T-cell (primary cell): ENCODE measurements around the gene C19orf47. TPM values are rescaled to one million over a fixed set of nuclear protein-coding genes. Genes with fewer than 3 reads are reported as not detected.

ENCODE experiments used
- ATAC-seq, 4 experiments: fragments of 200-7000 bp in 3 of 4; fragments of 150-1000 bp in 1 of 4; cut with Tn5 transposase; replicated peaks in 1 of 4; 1 replicate in 3 of 4; 2 replicates in 1 of 4; pipeline ENCODE4 v1.10.0; 2021; ENCODE audit warnings: moderate library complexity in 3 of 4, mild to moderate bottlenecking in 2 of 4, moderate number of reproducible peaks in 1 of 4
- CTCF ChIA-PET, 2 donors: fragments of 300-600 bp; sonication (Branson Sonifier 250); formaldehyde crosslinking; loops; one replicate each; lab custom pipeline; 2022; ENCODE audit warnings: antibody characterized with exemption in 2 of 2; lab: Charles Lee
- POLR2A ChIA-PET, 2 donors: fragments of 300-600 bp; sonication (Branson Sonifier 250); formaldehyde crosslinking; loops; one replicate each; lab custom pipeline; 2022; ENCODE audit warnings: antibody characterized with exemption in 2 of 2; lab: Charles Lee
- DNase-seq, 35 experiments: peaks; one replicate each; pipeline versions ENCODE4 v3.0.0 to v3.0.0-alpha.2; 2013 to 2023
- H3K27ac ChIP-seq: one replicate; pipeline ENCODE4 v1.5.1; 2013; ENCODE audit warnings: low read length
- H3K27me3 ChIP-seq, 2 experiments: replicated peaks in 1 of 2; 1 replicate in 1 of 2; 2 replicates in 1 of 2; pipeline versions ENCODE4 v1.6.1 to v1.7.0; 2013; ENCODE audit warnings: low read length in 1 of 2, mixed read lengths in 1 of 2; ENCODE audit not compliant: control insufficient read depth in 2 of 2, insufficient read depth in 2 of 2; ENCODE audit errors: extremely low read depth in 1 of 2
- H3K36me3 ChIP-seq, 2 donors: 1 replicate in 1 of 2; 2 replicates in 1 of 2; pipeline versions ENCODE4 v1.6.1 to v1.7.0; 2013; ENCODE audit warnings: low read length in 1 of 2; ENCODE audit not compliant: control insufficient read depth in 2 of 2, insufficient read depth in 1 of 2; ENCODE audit errors: extremely low read depth in 1 of 2
- H3K4me1 ChIP-seq, 2 experiments: 1 replicate in 1 of 2; 2 replicates in 1 of 2; pipeline versions ENCODE4 v1.6.1 to v1.7.0; 2013; ENCODE audit warnings: low read length in 2 of 2, mixed read lengths in 1 of 2; ENCODE audit not compliant: insufficient read depth in 2 of 2, control insufficient read depth in 1 of 2; ENCODE audit errors: extremely low read depth in 1 of 2
- H3K4me3 ChIP-seq, 2 donors: 1 replicate in 1 of 2; 2 replicates in 1 of 2; pipeline versions ENCODE4 v1.5.1 to v1.7.0; 2013; ENCODE audit warnings: mild to moderate bottlenecking in 2 of 2, low read length in 1 of 2, moderate library complexity in 1 of 2; ENCODE audit not compliant: control insufficient read depth in 1 of 2; ENCODE audit errors: extremely low read depth in 1 of 2
- H3K9me3 ChIP-seq: 2 replicates; pipeline ENCODE4 v1.7.0; 2013
- H3K27ac Mint-ChIP-seq, 2 donors: one replicate each; pipeline ENCODE4 v1.8.0; 2020 to 2021; ENCODE audit warnings: mild to moderate bottlenecking in 2 of 2, mixed read lengths in 2 of 2
- H3K27me3 Mint-ChIP-seq, 2 donors: one replicate each; pipeline ENCODE4 v1.8.0; 2021 to 2022; ENCODE audit warnings: mixed read lengths in 2 of 2
- H3K36me3 Mint-ChIP-seq: one replicate; pipeline ENCODE4 v1.8.0; 2021; ENCODE audit warnings: mixed read lengths
- H3K4me1 Mint-ChIP-seq, 3 donors: one replicate each; pipeline ENCODE4 v1.8.0; 2020 to 2022; ENCODE audit warnings: mixed read lengths in 3 of 3, mild to moderate bottlenecking in 1 of 3
- H3K4me3 Mint-ChIP-seq, 3 donors: one replicate each; pipeline ENCODE4 v1.8.0; 2020 to 2022; ENCODE audit warnings: mild to moderate bottlenecking in 3 of 3, mixed read lengths in 3 of 3, moderate library complexity in 3 of 3
- H3K9me3 Mint-ChIP-seq, 3 donors: one replicate each; pipeline ENCODE4 v1.8.0; 2020 to 2022; ENCODE audit warnings: mixed read lengths in 3 of 3
- WGBS: methylation state at CpG from one replicate; pipeline ENCODE4 v1.1.5; 2013; ENCODE audit warnings: missing lambda C conversion rate; ENCODE audit not compliant: insufficient coverage; 5-methylcytosine and 5-hydroxymethylcytosine counted together
- total RNA-seq, 35 experiments: library from RNA in 6 of 35; stranded (reverse) in 6 of 35; fragments of 120-200 nt in 1 of 35; gene quantifications; one replicate each; pipeline versions ENCODE4 v1.2.1 to v1.2.4 and lab custom pipeline; 2013 to 2026

The C19orf47 gene
- total RNA-seq, 5 donors from 2014 or later (not counting 1 experiment from before 2014, with no cell fraction given): 12.4 to 14.8 (median 14.5) TPM

GRCh38 chr19:40317338-40317737 lies 30.9 kb downstream of the C19orf47 start:
- Mint-ChIP-seq H3K4me1 (no peaks in the 10 kb centered on the region), H3K4me3 (no peak overlapping the region), H3K27ac (no peak overlapping the region), H3K9me3 (no peaks in the 10 kb centered on the region), H3K36me3 (peaks cover 15% of the 10 kb centered on the region), H3K27me3 (no peaks in the 10 kb centered on the region)
- POLR2A ChIA-PET: no interaction called here
- DNase-seq (no peak), ATAC-seq (no peak)
- Histone ChIP-seq H3K27ac (no peak overlapping the region), H3K4me1 (no peaks in the 10 kb centered on the region), H3K36me3 (peaks cover 7 to 24% of the 10 kb centered on the region in 2 donors), H3K9me3 (no peaks in the 10 kb centered on the region), H3K27me3 (no peaks in the 10 kb centered on the region), H3K4me3 (no peak overlapping the region)
- CTCF ChIA-PET: interaction anchor here in 1 of 2 donors (0.6 kb wide), 1 partner anchor 842 kb away, joined by 4 read pairs; no protein-coding TSS in a partner anchor
- 100% methylated on average over 6 of the region's 7 CpGs for WGBS

GRCh38 chr19:40315812-40316470 lies 32.3 kb downstream of the C19orf47 start:
- DNase-seq: no peak
- Histone ChIP-seq H3K9me3 (no peaks in the 10 kb centered on the region), H3K27ac (no peak overlapping the region), H3K4me3 (no peak overlapping the region), H3K4me1 (no peaks in the 10 kb centered on the region), H3K36me3 (peaks cover 0 to 10% of the 10 kb centered on the region in 2 donors), H3K27me3 (no peaks in the 10 kb centered on the region)
- Mint-ChIP-seq H3K27me3 (no peaks in the 10 kb centered on the region), H3K9me3 (no peaks in the 10 kb centered on the region), H3K27ac (no peak overlapping the region), H3K4me1 (no peaks in the 10 kb centered on the region), H3K36me3 (peaks cover 10% of the 10 kb centered on the region), H3K4me3 (no peak overlapping the region)
- ATAC-seq: no peak
- WGBS: 100% methylated on average over 2 of the region's 5 CpGs
- ChIA-PET CTCF (interaction anchor here in 1 of 2 donors (0.5 to 1.2 kb wide), 2 partner anchors 11 to 33 kb away, joined by 3 to 5 read pairs; partner anchors contain the start of genes C19orf47 and PLD3), POLR2A (no interaction called here)

GRCh38 chr19:40314656-40315055 lies 33.5 kb downstream of the C19orf47 start:
- H3K4me1 Mint-ChIP-seq: no peaks in the 10 kb centered on the region
- H3K9me3 Mint-ChIP-seq: no peaks in the 10 kb centered on the region
- peaks cover 0 to 4% of the 10 kb centered on the region in 2 donors for H3K36me3 ChIP-seq
- no peaks in the 10 kb centered on the region for H3K27me3 Mint-ChIP-seq
- ChIA-PET POLR2A (no interaction called here), CTCF (interaction anchor here (0.6 to 1.0 kb wide), 2 partner anchors 9 kb away, joined by 3 to 4 read pairs; no protein-coding TSS in a partner anchor)
- H3K27ac Mint-ChIP-seq: no peak overlapping the region
- H3K4me3 ChIP-seq: no peak overlapping the region
- H3K27me3 ChIP-seq: no peaks in the 10 kb centered on the region
- H3K27ac ChIP-seq: no peak overlapping the region
- no peaks in the 10 kb centered on the region for H3K9me3 ChIP-seq
- H3K4me1 ChIP-seq: no peaks in the 10 kb centered on the region
- DNase-seq (no peak), ATAC-seq (no peak)
- peaks cover 4% of the 10 kb centered on the region for H3K36me3 Mint-ChIP-seq
- WGBS: 90% methylated on average over 2 of the region's 2 CpGs
- H3K4me3 Mint-ChIP-seq: no peak overlapping the region

GRCh38 chr19:40313229-40313983 lies 34.8 kb downstream of the C19orf47 start:
- ChIA-PET CTCF (interaction anchor here in 1 of 2 donors (0.6 kb wide), 1 partner anchor 77 kb away, joined by 3 read pairs; no protein-coding TSS in a partner anchor), POLR2A (no interaction called here)
- ATAC-seq: no peak
- WGBS: 100% methylated on average over 3 of the region's 9 CpGs
- no peak overlapping the region for H3K27ac ChIP-seq
- no peaks in the 10 kb centered on the region for H3K36me3 Mint-ChIP-seq
- H3K4me3 ChIP-seq: no peak overlapping the region
- no peak for DNase-seq
- H3K27me3 ChIP-seq: no peaks in the 10 kb centered on the region
- no peaks in the 10 kb centered on the region for H3K4me1 ChIP-seq
- H3K4me3 Mint-ChIP-seq: no peak overlapping the region
- H3K4me1 Mint-ChIP-seq: no peaks in the 10 kb centered on the region
- no peaks in the 10 kb centered on the region for H3K9me3 Mint-ChIP-seq
- no peaks in the 10 kb centered on the region for H3K27me3 Mint-ChIP-seq
- H3K27ac Mint-ChIP-seq: no peak overlapping the region
- H3K36me3 ChIP-seq: peaks cover 0 to 4% of the 10 kb centered on the region in 2 donors
- H3K9me3 ChIP-seq: no peaks in the 10 kb centered on the region

- H3K36me3 Mint-ChIP-seq: no peaks in the 10 kb centered on the region
- no peak overlapping the region for H3K4me3 ChIP-seq
- no peaks in the 10 kb centered on the region for H3K36me3 ChIP-seq
- H3K4me1 Mint-ChIP-seq: no peaks in the 10 kb centered on the region
- no peak overlapping the region for H3K4me3 Mint-ChIP-seq
- POLR2A ChIA-PET: no interaction called here
- H3K27me3 ChIP-seq: no peaks in the 10 kb centered on the region
- CTCF ChIA-PET: no interaction called here
- H3K4me1 ChIP-seq: no peaks in the 10 kb centered on the region
- DNase-seq (no peak), ATAC-seq (no peak)
- no peak overlapping the region for H3K27ac ChIP-seq
- H3K27ac Mint-ChIP-seq: no peak overlapping the region
- no peaks in the 10 kb centered on the region for H3K27me3 Mint-ChIP-seq
- WGBS: no CpG with 5 or more reads among the region's 2 CpGs
- no peaks in the 10 kb centered on the region for H3K9me3 Mint-ChIP-seq
- H3K9me3 ChIP-seq: no peaks in the 10 kb centered on the region
Measured at GRCh38 chr19:40312533-40312932, 35.7 kb downstream of the C19orf47 start.

GRCh38 chr19:40309666-40310065 lies 38.5 kb downstream of the C19orf47 start:
- Histone ChIP-seq H3K4me3 (no peak overlapping the region), H3K9me3 (no peaks in the 10 kb centered on the region), H3K36me3 (no peaks in the 10 kb centered on the region), H3K27ac (no peak overlapping the region), H3K27me3 (no peaks in the 10 kb centered on the region), H3K4me1 (no peaks in the 10 kb centered on the region)
- CTCF ChIA-PET: interaction anchor here in 1 of 2 donors (0.7 kb wide), 1 partner anchor 629 kb away, joined by 4 read pairs; no protein-coding TSS in a partner anchor
- POLR2A ChIA-PET: no interaction called here
- WGBS: no CpG with 5 or more reads among the region's 1 CpG
- no peak overlapping the region for H3K4me3 Mint-ChIP-seq
- DNase-seq (no peak), ATAC-seq (no peak)
- H3K4me1 Mint-ChIP-seq: peaks cover 0 to 3% (median 3%) of the 10 kb centered on the region in 3 donors
- no peaks in the 10 kb centered on the region for H3K36me3 Mint-ChIP-seq
- H3K27ac Mint-ChIP-seq: no peak overlapping the region
- no peaks in the 10 kb centered on the region for H3K27me3 Mint-ChIP-seq
- no peaks in the 10 kb centered on the region for H3K9me3 Mint-ChIP-seq
